H9 (cell line): ENCODE measurements around the gene TIMELESS. TPM values are rescaled to one million over a fixed set of nuclear protein-coding genes. Genes with fewer than 3 reads are reported as not detected.

Experiments
- DNase-seq: peaks from one replicate; pipeline ENCODE4 v3.0.0-alpha.2; 2017
- H2AFZ ChIP-seq: one replicate; pipeline ENCODE4 v1.6.1; 2013; ENCODE audit warnings: mild to moderate bottlenecking, low read length, control low read depth, moderate library complexity
- H2AK5ac ChIP-seq: 2 replicates; pipeline ENCODE4 v1.6.1; 2013; ENCODE audit warnings: low read length, control low read depth, mixed read lengths; ENCODE audit not compliant: insufficient read length
- H2BK120ac ChIP-seq: one replicate; pipeline ENCODE4 v1.6.1; 2013; ENCODE audit warnings: low read depth, mild to moderate bottlenecking, low read length, control low read depth, inconsistent platforms; ENCODE audit not compliant: poor library complexity, severe bottlenecking
- H2BK12ac ChIP-seq: 2 replicates; pipeline ENCODE4 v1.6.1; 2013; ENCODE audit warnings: low read length, control low read depth, mixed read lengths, low read depth; ENCODE audit not compliant: insufficient read length
- H2BK15ac ChIP-seq: 2 replicates; pipeline ENCODE4 v1.6.1; 2013; ENCODE audit warnings: low read depth, low read length, control low read depth
- H2BK20ac ChIP-seq: one replicate; pipeline ENCODE4 v1.6.1; 2013; ENCODE audit warnings: low read depth, mild to moderate bottlenecking, low read length, control low read depth, inconsistent platforms; ENCODE audit not compliant: poor library complexity, severe bottlenecking
- H2BK5ac ChIP-seq: 2 replicates; pipeline ENCODE4 v1.6.1; 2013; ENCODE audit warnings: low read length, control low read depth, mixed read lengths; ENCODE audit not compliant: insufficient read length
- H3K14ac ChIP-seq: 2 replicates; pipeline ENCODE4 v1.6.1; 2013; ENCODE audit warnings: low read length, control low read depth; ENCODE audit not compliant: insufficient read depth
- H3K18ac ChIP-seq: 2 replicates; pipeline ENCODE4 v1.6.1; 2013; ENCODE audit warnings: low read depth, mild to moderate bottlenecking, mixed read lengths, low read length, control low read depth; ENCODE audit not compliant: insufficient read length
- H3K23ac ChIP-seq: 2 replicates; pipeline ENCODE4 v1.6.1; 2013; ENCODE audit warnings: low read length, control low read depth, mixed read lengths, low read depth; ENCODE audit not compliant: insufficient read length
- H3K23me2 ChIP-seq: 2 replicates; pipeline ENCODE4 v1.6.1; 2013; ENCODE audit warnings: low read depth, mild to moderate bottlenecking, mixed read lengths, low read length, control low read depth; ENCODE audit not compliant: insufficient read length, poor library complexity, severe bottlenecking
- H3K27ac ChIP-seq: 2 replicates; pipeline ENCODE4 v1.5.1; 2013; ENCODE audit warnings: low read length, control low read depth, mixed read lengths, low read depth; ENCODE audit not compliant: insufficient read length
- H3K27me3 ChIP-seq: 2 replicates; pipeline ENCODE4 v1.6.1; 2013; ENCODE audit warnings: low read length, control low read depth, inconsistent platforms; ENCODE audit not compliant: insufficient read depth
- H3K4ac ChIP-seq: 2 replicates; pipeline ENCODE4 v1.6.1; 2013; ENCODE audit warnings: low read depth, mild to moderate bottlenecking, control low read depth, inconsistent platforms, low read length, moderate library complexity
- H3K4me1 ChIP-seq: 2 replicates; pipeline ENCODE4 v1.6.1; 2013; ENCODE audit warnings: low read length, control low read depth, inconsistent platforms; ENCODE audit not compliant: insufficient read depth
- H3K4me2 ChIP-seq: 2 replicates; pipeline ENCODE4 v1.6.1; 2013; ENCODE audit warnings: low read length, control low read depth, mixed read lengths; ENCODE audit not compliant: insufficient read length, insufficient read depth
- H3K56ac ChIP-seq: 2 replicates; pipeline ENCODE4 v1.6.1; 2013; ENCODE audit warnings: low read depth, mild to moderate bottlenecking, mixed read lengths, low read length, control low read depth; ENCODE audit not compliant: insufficient read length
- H3K79me1 ChIP-seq: 2 replicates; pipeline ENCODE4 v1.6.1; 2013; ENCODE audit warnings: low read depth, mild to moderate bottlenecking, moderate library complexity, low read length, control low read depth, inconsistent platforms; ENCODE audit not compliant: insufficient read depth, poor library complexity, severe bottlenecking
- H3K79me2 ChIP-seq: 2 replicates; pipeline ENCODE4 v1.6.1; 2013; ENCODE audit warnings: low read length, control low read depth, inconsistent platforms; ENCODE audit not compliant: insufficient read depth
- H3K9ac ChIP-seq: 2 replicates; pipeline ENCODE4 v1.6.1; 2013; ENCODE audit warnings: low read length, control low read depth, mixed read lengths; ENCODE audit not compliant: insufficient read length; ENCODE audit errors: extremely low read depth
- H3K9me3 ChIP-seq: one replicate; pipeline ENCODE4 v1.6.1; 2013; ENCODE audit warnings: low read depth, low read length, inconsistent platforms; ENCODE audit not compliant: control insufficient read depth
- H3T11ph ChIP-seq: one replicate; pipeline ENCODE4 v1.6.1; 2013; ENCODE audit warnings: mild to moderate bottlenecking, low read length, control low read depth, inconsistent platforms
- H4K20me1 ChIP-seq: one replicate; pipeline ENCODE4 v1.6.1; 2013; ENCODE audit not compliant: control insufficient read depth, insufficient read length, insufficient read depth
- H4K5ac ChIP-seq: 2 replicates; pipeline ENCODE4 v1.6.1; 2013; ENCODE audit warnings: low read depth, mild to moderate bottlenecking, mixed read lengths, low read length, control low read depth; ENCODE audit not compliant: insufficient read length
- H4K8ac ChIP-seq: replicated peaks from 2 replicates; pipeline ENCODE4 v1.6.1; 2013; ENCODE audit warnings: low read length, control low read depth, mixed read lengths, low read depth; ENCODE audit not compliant: insufficient read length
- H4K91ac ChIP-seq: 2 replicates; pipeline ENCODE4 v1.6.1; 2013; ENCODE audit warnings: low read depth, mild to moderate bottlenecking, moderate library complexity, mixed read lengths, low read length, control low read depth; ENCODE audit not compliant: insufficient read length
- H3K27ac Mint-ChIP-seq, 3 experiments: 2 replicates in 2 of 3; 3 replicates in 1 of 3; pipeline ENCODE4 v1.8.0; 2020 to 2021; ENCODE audit warnings: mixed read lengths in 3 of 3, mild to moderate bottlenecking in 1 of 3, moderate library complexity in 1 of 3
- H3K27me3 Mint-ChIP-seq: 2 replicates; pipeline ENCODE4 v1.8.0; 2021; ENCODE audit warnings: low read depth, mild to moderate bottlenecking, moderate library complexity, mixed read lengths
- H3K36me3 Mint-ChIP-seq, 3 experiments: 2 replicates in 2 of 3; 3 replicates in 1 of 3; pipeline ENCODE4 v1.8.0; 2020 to 2021; ENCODE audit warnings: low read depth in 3 of 3, mixed read lengths in 3 of 3; ENCODE audit not compliant: insufficient read depth in 1 of 3
- H3K4me1 Mint-ChIP-seq, 2 experiments: 2 replicates each; pipeline ENCODE4 v1.8.0; 2020; ENCODE audit warnings: mixed read lengths in 2 of 2
- H3K4me3 Mint-ChIP-seq, 2 experiments: 2 replicates in 1 of 2; 3 replicates in 1 of 2; pipeline ENCODE4 v1.8.0; 2020 to 2021; ENCODE audit warnings: mild to moderate bottlenecking in 2 of 2, mixed read lengths in 2 of 2, moderate library complexity in 1 of 2
- H3K9me3 Mint-ChIP-seq, 2 experiments: 2 replicates in 1 of 2; 3 replicates in 1 of 2; pipeline ENCODE4 v1.8.0; 2020; ENCODE audit warnings: mild to moderate bottlenecking in 2 of 2, mixed read lengths in 2 of 2, moderate library complexity in 1 of 2
- WGBS: extraction: QIAGEN DNeasy Blood & Tissue Kit; methylation state at CpG from one replicate; pipeline ENCODE4 v1.1.7; 2013; ENCODE audit warnings: missing lambda C conversion rate, low lambda C conversion rate, mixed read lengths; ENCODE audit not compliant: insufficient read length; ENCODE audit errors: extremely low coverage; 5-methylcytosine and 5-hydroxymethylcytosine counted together
- total RNA-seq: library from RNA; stranded (reverse); gene quantifications from 2 replicates; pipeline ENCODE4 v1.2.1, GENCODE V29; 2021
- TF ChIP-seq, protein P1 (sequence below): fragments of 200-600 bp; sonication (generic); conservative IDR thresholded peaks from 3 replicates; pipeline ENCODE4 v1.8.0; 2021; ENCODE audit warnings: antibody characterized with exemption, mild to moderate bottlenecking

TIMELESS gene
- total RNA-seq, 1 experiment from 2014 or later, result 68.0 TPM

DNA sequence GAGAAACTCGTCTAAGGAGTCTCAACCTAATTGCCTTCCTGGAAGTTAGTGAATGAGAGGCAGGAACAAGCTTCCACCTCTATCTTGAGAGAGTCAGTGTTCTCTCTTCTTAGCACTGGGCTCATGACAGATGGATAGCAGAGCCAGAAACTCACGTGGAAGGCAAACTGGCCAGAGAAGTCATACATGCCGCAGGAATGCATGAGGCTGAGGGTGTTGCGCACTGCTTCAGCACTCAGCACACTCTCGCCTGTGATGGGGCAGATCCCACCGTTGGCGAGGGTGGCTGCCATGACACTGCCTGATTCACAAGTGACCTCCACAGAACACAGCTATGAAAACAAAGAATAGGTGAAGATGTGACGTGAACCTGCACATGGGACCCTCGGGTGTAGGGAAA, 25.2 kb upstream of the TIMELESS start:
- Histone ChIP-seq H3K23me2 (no peaks in the 10 kb centered on the region), H4K5ac (no peak overlapping the region), H2BK5ac (no peak overlapping the region), H2BK120ac (no peak overlapping the region), H3K4ac (no peak overlapping the region), H3K14ac (no peak overlapping the region), H3T11ph (no peak overlapping the region), H3K9me3 (no peaks in the 10 kb centered on the region), H3K79me2 (peaks cover 3% of the 10 kb centered on the region; the same call in 1 of the 2 replicates), H3K27ac (no peak overlapping the region), H2AFZ (no peak overlapping the region), H2AK5ac (no peak overlapping the region), H3K56ac (no peak overlapping the region), H3K27me3 (no peaks in the 10 kb centered on the region), H4K8ac (no peak overlapping the region), H3K18ac (no peak overlapping the region), H2BK12ac (no peak overlapping the region), H3K9ac (no peak overlapping the region), H2BK15ac (no peak overlapping the region), H3K4me1 (no peaks in the 10 kb centered on the region), H3K79me1 (no peaks in the 10 kb centered on the region), H3K4me2 (no peak overlapping the region), H4K20me1 (no peaks in the 10 kb centered on the region), H4K91ac (no peak overlapping the region), H3K23ac (no peak overlapping the region), H2BK20ac (no peak overlapping the region)
- no CpG with 5 or more reads among the region's 9 CpGs for WGBS
- H3K36me3 Mint-ChIP-seq, result peaks cover 10 to 50% (median 27%) of the 10 kb centered on the region in 3 experiments; a peak in 6 of 7 replicates
- DNase-seq, result no peak
- H3K27me3 Mint-ChIP-seq, result no peaks in the 10 kb centered on the region
- no peaks in the 10 kb centered on the region for H3K9me3 Mint-ChIP-seq
- TF ChIP-seq, protein P1, sequence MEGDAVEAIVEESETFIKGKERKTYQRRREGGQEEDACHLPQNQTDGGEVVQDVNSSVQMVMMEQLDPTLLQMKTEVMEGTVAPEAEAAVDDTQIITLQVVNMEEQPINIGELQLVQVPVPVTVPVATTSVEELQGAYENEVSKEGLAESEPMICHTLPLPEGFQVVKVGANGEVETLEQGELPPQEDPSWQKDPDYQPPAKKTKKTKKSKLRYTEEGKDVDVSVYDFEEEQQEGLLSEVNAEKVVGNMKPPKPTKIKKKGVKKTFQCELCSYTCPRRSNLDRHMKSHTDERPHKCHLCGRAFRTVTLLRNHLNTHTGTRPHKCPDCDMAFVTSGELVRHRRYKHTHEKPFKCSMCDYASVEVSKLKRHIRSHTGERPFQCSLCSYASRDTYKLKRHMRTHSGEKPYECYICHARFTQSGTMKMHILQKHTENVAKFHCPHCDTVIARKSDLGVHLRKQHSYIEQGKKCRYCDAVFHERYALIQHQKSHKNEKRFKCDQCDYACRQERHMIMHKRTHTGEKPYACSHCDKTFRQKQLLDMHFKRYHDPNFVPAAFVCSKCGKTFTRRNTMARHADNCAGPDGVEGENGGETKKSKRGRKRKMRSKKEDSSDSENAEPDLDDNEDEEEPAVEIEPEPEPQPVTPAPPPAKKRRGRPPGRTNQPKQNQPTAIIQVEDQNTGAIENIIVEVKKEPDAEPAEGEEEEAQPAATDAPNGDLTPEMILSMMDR, result no peak
- peaks cover 6 to 7% of the 10 kb centered on the region in 2 experiments for H3K4me1 Mint-ChIP-seq
- H3K27ac Mint-ChIP-seq, result no peak overlapping the region; a peak in 2 of 7 replicates
- no peak overlapping the region for H3K4me3 Mint-ChIP-seq
